Stromal cell of bone marrow (primary cell): ENCODE data around the gene WIPI1.
"Not testable (repeated sequence)": the region's sequence is repeated elsewhere in the genome, so short reads cannot be mapped to it uniquely, and the experiment has no call there.

Source experiments
- DNase-seq: peaks from one replicate; pipeline ENCODE4 v3.0.0-alpha.2; 2012; ENCODE audit warnings: low read depth

Gene WIPI1

GRCh38 chr17:68457168-68457538 lies at the start of gene WIPI1:
TSS of gene WIPI1 (minus strand) at chr17:68457496. CDS start at chr17:68457421, 75 bp downstream.
- DNase-seq, result no peak

GRCh38 chr17:68505951-68506350 lies 48.7 kb upstream of the WIPI1 start:
- no peak for DNase-seq

GRCh38 chr17:68501074-68501473 lies 43.8 kb upstream of the WIPI1 start:
- DNase-seq, result no peak

GRCh38 chr17:68499587-68499986 lies 42.3 kb upstream of the WIPI1 start:
- no peak for DNase-seq

- DNase-seq, result no peak
Measured at GRCh38 chr17:68498479-68499326, 41.4 kb upstream of the WIPI1 start.

- no peak for DNase-seq
Measured at GRCh38 chr17:68497885-68498319, 40.6 kb upstream of the WIPI1 start.

GRCh38 chr17:68495081-68495480 lies 37.8 kb upstream of the WIPI1 start:
- no peak for DNase-seq

GRCh38 chr17:68492394-68493054 lies 35.2 kb upstream of the WIPI1 start:
- DNase-seq, result not testable (repeated sequence)

- DNase-seq, result no peak
Measured at GRCh38 chr17:68491381-68492231, 34.3 kb upstream of the WIPI1 start.

- DNase-seq, result peak; percentile 38
Measured at GRCh38 chr17:68489919-68490318, 32.6 kb upstream of the WIPI1 start.

- DNase-seq, result no peak
Measured at GRCh38 chr17:68484458-68484857, 27.2 kb upstream of the WIPI1 start.

- no peak for DNase-seq
Measured at GRCh38 chr17:68482576-68483041, 25.3 kb upstream of the WIPI1 start.

GRCh38 chr17:68480885-68481284 lies 23.6 kb upstream of the WIPI1 start:
- no peak for DNase-seq

- DNase-seq, result no peak
Measured at GRCh38 chr17:68470961-68471360, 13.7 kb upstream of the WIPI1 start.

- no peak for DNase-seq
Measured at GRCh38 chr17:68468788-68469187, 11.5 kb upstream of the WIPI1 start.

GRCh38 chr17:68468334-68468733 lies 11.0 kb upstream of the WIPI1 start:
- DNase-seq, result peak; percentile 45

- DNase-seq, result no peak
Measured at GRCh38 chr17:68463211-68464019, 6.1 kb upstream of the WIPI1 start.

- peak; percentile 67 for DNase-seq
Measured at GRCh38 chr17:68462381-68463210, 5.3 kb upstream of the WIPI1 start.

GRCh38 chr17:68461589-68461988 lies 4.3 kb upstream of the WIPI1 start:
- DNase-seq, result no peak

GRCh38 chr17:68461122-68461539 lies 3.8 kb upstream of the WIPI1 start:
- DNase-seq, result no peak

GRCh38 chr17:68460715-68461114 lies 3.4 kb upstream of the WIPI1 start:
- DNase-seq, result no peak
